ENCODE measurements around the gene ROR2. TPM values are rescaled to one million over a fixed set of nuclear protein-coding genes. Genes with fewer than 3 reads are reported as not detected.

The ROR2 gene
- total RNA-seq, 1 experiment from 2014 or later: 5.9 TPM

DNA sequence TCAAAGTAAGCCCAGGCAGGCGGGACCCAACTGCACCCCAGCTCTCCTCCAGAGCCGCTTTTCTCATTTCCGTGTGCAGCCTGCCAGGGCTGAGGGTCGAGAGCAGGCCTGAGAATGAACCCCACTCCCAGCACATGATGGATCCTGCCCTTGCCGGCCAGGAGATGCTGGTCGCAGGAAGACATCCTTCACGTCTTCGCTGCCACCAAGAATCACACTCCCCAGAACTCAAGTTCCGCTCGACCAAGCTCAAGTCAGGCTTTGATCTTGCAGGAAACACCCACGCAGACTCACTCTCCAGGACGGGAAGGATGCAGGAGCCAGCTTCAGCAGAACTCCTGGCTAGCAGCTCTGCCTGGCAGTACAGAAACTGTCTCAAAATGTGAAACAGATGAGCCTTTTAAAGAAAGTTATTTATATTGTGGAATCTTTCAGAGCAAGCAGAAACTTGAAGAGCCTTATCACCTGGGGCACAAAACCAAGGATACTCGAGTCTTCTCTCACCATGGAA, 102.4 kb downstream of the ROR2 start:
- Histone ChIP-seq H3K27ac (ENCODE audit: low read length) (no peak overlapping the region), H3K9me3 (ENCODE audit: control insufficient read depth, insufficient read depth, low read depth, low read length) (no peaks in the 10 kb centered on the region), H3K4me1 (ENCODE audit: control insufficient read depth, insufficient read depth, low read length) (no peaks in the 10 kb centered on the region), H3K27me3 (ENCODE audit: control insufficient read depth, insufficient read depth, low read length) (no peaks in the 10 kb centered on the region), H3K4me3 (ENCODE audit: low read depth in 2 of 2, low read length in 2 of 2) (no peak overlapping the region), H3K36me3 (ENCODE audit: control insufficient read depth, insufficient read depth, low read length) (no peaks in the 10 kb centered on the region)
- ChIA-PET POLR2A (no interaction called here), CTCF (no interaction called here)
- in situ Hi-C loops (cut with HindIII; ENCODE audit: low pct_unique_long_range_greater_than_20kb, low sequenced_read_pairs) (no loop called here), intact Hi-C loops (cut with micrococcal nuclease; ENCODE audit: unreplicated experiment) (no loop called here)
- BruUV-seq (replicated peaks): no TSS peak
- TF ChIP-seq, protein P1, sequence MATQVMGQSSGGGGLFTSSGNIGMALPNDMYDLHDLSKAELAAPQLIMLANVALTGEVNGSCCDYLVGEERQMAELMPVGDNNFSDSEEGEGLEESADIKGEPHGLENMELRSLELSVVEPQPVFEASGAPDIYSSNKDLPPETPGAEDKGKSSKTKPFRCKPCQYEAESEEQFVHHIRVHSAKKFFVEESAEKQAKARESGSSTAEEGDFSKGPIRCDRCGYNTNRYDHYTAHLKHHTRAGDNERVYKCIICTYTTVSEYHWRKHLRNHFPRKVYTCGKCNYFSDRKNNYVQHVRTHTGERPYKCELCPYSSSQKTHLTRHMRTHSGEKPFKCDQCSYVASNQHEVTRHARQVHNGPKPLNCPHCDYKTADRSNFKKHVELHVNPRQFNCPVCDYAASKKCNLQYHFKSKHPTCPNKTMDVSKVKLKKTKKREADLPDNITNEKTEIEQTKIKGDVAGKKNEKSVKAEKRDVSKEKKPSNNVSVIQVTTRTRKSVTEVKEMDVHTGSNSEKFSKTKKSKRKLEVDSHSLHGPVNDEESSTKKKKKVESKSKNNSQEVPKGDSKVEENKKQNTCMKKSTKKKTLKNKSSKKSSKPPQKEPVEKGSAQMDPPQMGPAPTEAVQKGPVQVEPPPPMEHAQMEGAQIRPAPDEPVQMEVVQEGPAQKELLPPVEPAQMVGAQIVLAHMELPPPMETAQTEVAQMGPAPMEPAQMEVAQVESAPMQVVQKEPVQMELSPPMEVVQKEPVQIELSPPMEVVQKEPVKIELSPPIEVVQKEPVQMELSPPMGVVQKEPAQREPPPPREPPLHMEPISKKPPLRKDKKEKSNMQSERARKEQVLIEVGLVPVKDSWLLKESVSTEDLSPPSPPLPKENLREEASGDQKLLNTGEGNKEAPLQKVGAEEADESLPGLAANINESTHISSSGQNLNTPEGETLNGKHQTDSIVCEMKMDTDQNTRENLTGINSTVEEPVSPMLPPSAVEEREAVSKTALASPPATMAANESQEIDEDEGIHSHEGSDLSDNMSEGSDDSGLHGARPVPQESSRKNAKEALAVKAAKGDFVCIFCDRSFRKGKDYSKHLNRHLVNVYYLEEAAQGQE (IDR thresholded peaks at IDR 0.05; ENCODE audit: insufficient read depth in 1 of 2, low read depth in 2 of 2, low read length in 1 of 2): no peak
- TF ChIP-seq TCF7L2 (IDR thresholded peaks at IDR 0.05; ENCODE audit: low read depth, low read length): no peak
- no peak for TF ChIP-seq SIN3A (IDR thresholded peaks at IDR 0.05; ENCODE audit: borderline replicate concordance, insufficient read depth, low read depth, low read length)
- TF ChIP-seq, protein P2, sequence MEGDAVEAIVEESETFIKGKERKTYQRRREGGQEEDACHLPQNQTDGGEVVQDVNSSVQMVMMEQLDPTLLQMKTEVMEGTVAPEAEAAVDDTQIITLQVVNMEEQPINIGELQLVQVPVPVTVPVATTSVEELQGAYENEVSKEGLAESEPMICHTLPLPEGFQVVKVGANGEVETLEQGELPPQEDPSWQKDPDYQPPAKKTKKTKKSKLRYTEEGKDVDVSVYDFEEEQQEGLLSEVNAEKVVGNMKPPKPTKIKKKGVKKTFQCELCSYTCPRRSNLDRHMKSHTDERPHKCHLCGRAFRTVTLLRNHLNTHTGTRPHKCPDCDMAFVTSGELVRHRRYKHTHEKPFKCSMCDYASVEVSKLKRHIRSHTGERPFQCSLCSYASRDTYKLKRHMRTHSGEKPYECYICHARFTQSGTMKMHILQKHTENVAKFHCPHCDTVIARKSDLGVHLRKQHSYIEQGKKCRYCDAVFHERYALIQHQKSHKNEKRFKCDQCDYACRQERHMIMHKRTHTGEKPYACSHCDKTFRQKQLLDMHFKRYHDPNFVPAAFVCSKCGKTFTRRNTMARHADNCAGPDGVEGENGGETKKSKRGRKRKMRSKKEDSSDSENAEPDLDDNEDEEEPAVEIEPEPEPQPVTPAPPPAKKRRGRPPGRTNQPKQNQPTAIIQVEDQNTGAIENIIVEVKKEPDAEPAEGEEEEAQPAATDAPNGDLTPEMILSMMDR (IDR thresholded peaks at IDR 0.05): no peak
- TF ChIP-seq POLR2AphosphoS5 (IDR thresholded peaks at IDR 0.05; ENCODE audit: low read depth, low read length): no peak
- no peak for ATAC-seq
- no peak for DNase-seq (ENCODE audit: low read depth, low spot score)

DNA sequence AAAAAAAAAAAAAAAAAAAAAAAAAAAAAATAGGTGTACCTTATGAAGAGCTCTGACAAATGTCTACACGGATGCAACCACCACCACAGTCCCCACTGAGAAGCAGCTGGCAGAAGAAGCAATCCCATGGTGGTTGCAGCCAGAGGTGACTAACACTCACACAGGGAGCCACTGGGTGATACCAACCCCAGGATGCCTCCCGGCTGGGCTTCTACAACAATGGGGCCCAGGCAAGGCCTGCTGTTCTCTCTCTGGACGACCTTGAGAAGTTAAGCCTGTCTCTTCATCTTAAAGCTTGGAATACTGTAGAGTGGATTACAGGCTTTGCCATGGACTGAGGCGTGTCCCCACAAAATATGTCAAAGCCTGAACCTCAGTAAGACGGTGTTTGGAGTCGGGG, 104.1 kb downstream of the ROR2 start:
- ATAC-seq: no peak
- TF ChIP-seq TCF7L2 (IDR thresholded peaks at IDR 0.05; ENCODE audit: low read depth, low read length): no peak
- TF ChIP-seq, protein P2 (IDR thresholded peaks at IDR 0.05): no peak
- TF ChIP-seq POLR2AphosphoS5 (IDR thresholded peaks at IDR 0.05; ENCODE audit: low read depth, low read length): no peak
- TF ChIP-seq, protein P1 (IDR thresholded peaks at IDR 0.05; ENCODE audit: insufficient read depth in 1 of 2, low read depth in 2 of 2, low read length in 1 of 2): no peak
- no peak for TF ChIP-seq SIN3A (IDR thresholded peaks at IDR 0.05; ENCODE audit: borderline replicate concordance, insufficient read depth, low read depth, low read length)
- ChIA-PET CTCF (no interaction called here), POLR2A (interaction anchor here (0.7 kb wide), 2 partner anchors 17 to 37 kb away, joined by 3 to 6 read pairs; no protein-coding TSS in a partner anchor)
- DNase-seq (ENCODE audit: low read depth, low spot score): no peak
- BruUV-seq (replicated peaks): no TSS peak
- Histone ChIP-seq H3K4me3 (ENCODE audit: low read depth in 2 of 2, low read length in 2 of 2) (no peak overlapping the region), H3K27me3 (ENCODE audit: control insufficient read depth, insufficient read depth, low read length) (no peaks in the 10 kb centered on the region), H3K27ac (ENCODE audit: low read length) (no peak overlapping the region), H3K36me3 (ENCODE audit: control insufficient read depth, insufficient read depth, low read length) (no peaks in the 10 kb centered on the region), H3K4me1 (ENCODE audit: control insufficient read depth, insufficient read depth, low read length) (no peaks in the 10 kb centered on the region), H3K9me3 (ENCODE audit: control insufficient read depth, insufficient read depth, low read depth, low read length) (no peaks in the 10 kb centered on the region)
- in situ Hi-C loops (cut with HindIII; ENCODE audit: low pct_unique_long_range_greater_than_20kb, low sequenced_read_pairs) (no loop called here), intact Hi-C loops (cut with micrococcal nuclease; ENCODE audit: unreplicated experiment) (no loop called here)

Measured in Panc1 (cell line).